GM18505 (cell line): Measurements from ENCODE around the gene FBXO4.
"Not testable (repeated sequence)": the region's sequence is repeated elsewhere in the genome, so short reads cannot be mapped to it uniquely, and the experiment has no call there.

Experiments used
- ATAC-seq: cut with Tn5 transposase; IDR thresholded peaks from one replicate; pipeline ENCODE4 v1.9.1; 2021; ENCODE audit not compliant: unreplicated experiment
- POLR2A ChIP-seq: IDR thresholded peaks from 4 replicates; pipeline ENCODE4 v1.6.1; 2011; ENCODE audit warnings: borderline replicate concordance; ENCODE audit not compliant: insufficient read depth, insufficient read length; ENCODE audit errors: extremely low read depth

FBXO4 gene

GRCh38 chr5:41951224-41951623 is 26.1 kb downstream of the FBXO4 start:
- ATAC-seq, result no peak
- TF ChIP-seq POLR2A, result no peak

- ATAC-seq, result no peak
These were observed 29.2 kb downstream of the FBXO4 start for GRCh38 chr5:41954286-41954685.

GRCh38 chr5:41955432-41956024 is 30.4 kb downstream of the FBXO4 start:
- ATAC-seq, result no peak
- TF ChIP-seq POLR2A, result no peak

More at GRCh38 chr5:41954286-41954685, 29.2 kb downstream of the FBXO4 start:
- TF ChIP-seq POLR2A, result no peak

GRCh38 chr5:41956943-41957342 is 31.9 kb downstream of the FBXO4 start:
- TF ChIP-seq POLR2A, result no peak
- ATAC-seq, result no peak

GRCh38 chr5:41960481-41960880 is 35.4 kb downstream of the FBXO4 start:
- TF ChIP-seq POLR2A, result no peak
- no peak for ATAC-seq

- no peak for TF ChIP-seq POLR2A
- no peak for ATAC-seq
These were observed 36.7 kb downstream of the FBXO4 start for GRCh38 chr5:41961736-41962135.

GRCh38 chr5:41962491-41962890 is 37.4 kb downstream of the FBXO4 start:
- TF ChIP-seq POLR2A, result no peak
- no peak for ATAC-seq

GRCh38 chr5:41966401-41967105 is 41.5 kb downstream of the FBXO4 start:
- no peak for ATAC-seq
- no peak for TF ChIP-seq POLR2A

GRCh38 chr5:41967401-41967800 is 42.3 kb downstream of the FBXO4 start:
- ATAC-seq, result no peak
- TF ChIP-seq POLR2A, result no peak

GRCh38 chr5:41968153-41968723 is 43.2 kb downstream of the FBXO4 start:
- ATAC-seq, result no peak
- TF ChIP-seq POLR2A, result no peak

- ATAC-seq, result no peak
- no peak for TF ChIP-seq POLR2A
These were observed 48.0 kb downstream of the FBXO4 start for GRCh38 chr5:41973087-41973486.

GRCh38 chr5:41973887-41974286 is 48.8 kb downstream of the FBXO4 start:
- ATAC-seq, result no peak
- no peak for TF ChIP-seq POLR2A

- no peak for TF ChIP-seq POLR2A
- ATAC-seq, result no peak
These were observed 53.6 kb downstream of the FBXO4 start for GRCh38 chr5:41978676-41979075.

GRCh38 chr5:41980396-41980795 is 55.3 kb downstream of the FBXO4 start:
- no peak for TF ChIP-seq POLR2A
- ATAC-seq, result no peak

GRCh38 chr5:41980870-41981269 is 55.8 kb downstream of the FBXO4 start:
- ATAC-seq, result no peak
- no peak for TF ChIP-seq POLR2A

GRCh38 chr5:41982858-41983257 is 57.8 kb downstream of the FBXO4 start:
- ATAC-seq, result not testable (repeated sequence)
